DND-41 (cell line): ENCODE results near the gene DTYMK.

Experiments
- ATAC-seq: fragments of 200-7000 bp; cut with Tn5 transposase; 3 replicates; pipeline ENCODE4 v1.9.1; 2021; ENCODE audit warnings: low read depth; ENCODE audit not compliant: insufficient read depth
- DNase-seq: peaks from one replicate; pipeline ENCODE4 v3.0.0-alpha.2; 2020
- H2AFZ ChIP-seq: 2 replicates; pipeline ENCODE4 v1.6.0; 2012; ENCODE audit warnings: low read depth, low read length
- H3K27ac ChIP-seq: 2 replicates; pipeline ENCODE4 v1.5.1; 2012; ENCODE audit warnings: low read length, inconsistent platforms
- H3K27me3 ChIP-seq: fragments of 200-600 bp; sonication (generic); 2 replicates; pipeline ENCODE4 v1.6.0; 2012; ENCODE audit warnings: low read length, mild to moderate bottlenecking, inconsistent platforms; ENCODE audit not compliant: insufficient read depth, poor library complexity
- H3K36me3 ChIP-seq: 2 replicates; pipeline ENCODE4 v1.5.1; 2012; ENCODE audit warnings: low read length, inconsistent platforms; ENCODE audit not compliant: insufficient read depth
- H3K4me1 ChIP-seq: 2 replicates; pipeline ENCODE4 v1.5.1; 2012; ENCODE audit warnings: mild to moderate bottlenecking, low read length; ENCODE audit not compliant: insufficient read depth
- H3K4me2 ChIP-seq: 2 replicates; pipeline ENCODE4 v1.6.0; 2012; ENCODE audit warnings: mild to moderate bottlenecking, moderate library complexity, low read length, inconsistent platforms; ENCODE audit not compliant: insufficient read depth
- H3K4me3 ChIP-seq, 2 experiments: fragments of 200-600 bp in 1 of 2; shearing (Covaris generic) in 1 of 2; 2 replicates each; pipeline ENCODE4 v1.5.1; 2012 to 2016; ENCODE audit warnings: inconsistent platforms in 2 of 2, low read length in 2 of 2, mild to moderate bottlenecking in 2 of 2, low read depth in 1 of 2, moderate library complexity in 1 of 2
- H3K79me2 ChIP-seq: 2 replicates; pipeline ENCODE4 v1.6.0; 2012; ENCODE audit warnings: low read length, inconsistent platforms; ENCODE audit not compliant: insufficient read depth
- H3K9ac ChIP-seq: 2 replicates; pipeline ENCODE4 v1.6.0; 2012; ENCODE audit warnings: low read depth, mild to moderate bottlenecking, inconsistent platforms, low read length, moderate library complexity
- H3K9me3 ChIP-seq: 2 replicates; pipeline ENCODE4 v1.5.1; 2012; ENCODE audit warnings: low read length, moderate library complexity, mild to moderate bottlenecking, inconsistent platforms; ENCODE audit not compliant: insufficient read depth, severe bottlenecking
- H4K20me1 ChIP-seq: 2 replicates; pipeline ENCODE4 v1.6.0; 2012; ENCODE audit warnings: low read length; ENCODE audit not compliant: insufficient read depth
- CTCF ChIP-seq: IDR thresholded peaks from 2 replicates; pipeline ENCODE4 v1.5.1; 2012; ENCODE audit warnings: borderline replicate concordance, low read length, moderate library complexity, mild to moderate bottlenecking; ENCODE audit not compliant: poor library complexity, severe bottlenecking; ENCODE audit errors: extremely low read depth
- EZH2 ChIP-seq: IDR thresholded peaks from 3 replicates; pipeline ENCODE4 v1.6.1; 2012; ENCODE audit warnings: borderline replicate concordance, low read depth, mild to moderate bottlenecking, moderate library complexity, low read length, inconsistent platforms; ENCODE audit not compliant: severe bottlenecking

Gene DTYMK

GRCh38 chr2:241706537-241706936 is 19.9 kb upstream of the DTYMK start:
- TF ChIP-seq CTCF, result no peak
- TF ChIP-seq EZH2, result no peak
- peaks cover 30% of the 10 kb centered on the region for H3K79me2 ChIP-seq
- no peaks in the 10 kb centered on the region for H3K27me3 ChIP-seq
- no peak overlapping the region for H2AFZ ChIP-seq
- DNase-seq (no peak), ATAC-seq (no peak)
- peaks cover 9% of the 10 kb centered on the region for H3K4me1 ChIP-seq
- no peak overlapping the region for H3K4me3 ChIP-seq
- no peak overlapping the region for H3K27ac ChIP-seq
- peaks cover 68% of the 10 kb centered on the region for H3K36me3 ChIP-seq
- no peak overlapping the region for H3K9ac ChIP-seq
- no peak overlapping the region for H3K4me2 ChIP-seq
- peaks cover 14% of the 10 kb centered on the region for H4K20me1 ChIP-seq
- H3K9me3 ChIP-seq, result peaks cover 13% of the 10 kb centered on the region

- Histone ChIP-seq H3K27ac (peak overlapping the region; percentile 36), H2AFZ (0 out of 2 replicates have a peak overlapping the region, but pooled peaks have one; percentile 77), H4K20me1 (peaks cover 14% of the 10 kb centered on the region), H3K9me3 (peaks cover 13% of the 10 kb centered on the region), H3K79me2 (peaks cover 42% of the 10 kb centered on the region), H3K36me3 (peaks cover 41% of the 10 kb centered on the region), H3K4me3 (peak overlapping the region; percentile 69 to 78; a peak in 3 of 4 replicates), H3K27me3 (no peaks in the 10 kb centered on the region), H3K9ac (peak overlapping the region; percentile 99), H3K4me1 (peaks cover 19% of the 10 kb centered on the region), H3K4me2 (peak overlapping the region; percentile 88)
- DNase-seq (no peak), ATAC-seq (no peak)
- TF ChIP-seq EZH2 (no peak), CTCF (no peak)
Measured at GRCh38 chr2:241703032-241703604, 16.5 kb upstream of the DTYMK start.

- Histone ChIP-seq H3K79me2 (peaks cover 42% of the 10 kb centered on the region), H3K4me3 (peak overlapping the region; percentile 78 to 96), H3K9ac (peak overlapping the region; percentile 99), H3K36me3 (peaks cover 35% of the 10 kb centered on the region), H3K4me2 (peak overlapping the region; percentile 88), H3K27ac (peak overlapping the region; percentile 81), H3K27me3 (no peaks in the 10 kb centered on the region), H2AFZ (peak overlapping the region; percentile 77), H4K20me1 (peaks cover 14% of the 10 kb centered on the region), H3K4me1 (peaks cover 19% of the 10 kb centered on the region), H3K9me3 (peaks cover 13% of the 10 kb centered on the region)
- peak; percentile 84 for DNase-seq
- TF ChIP-seq CTCF (peak; percentile 67), EZH2 (no peak)
- ATAC-seq, result peak; percentile 68
Measured at GRCh38 chr2:241702155-241703031, 15.8 kb upstream of the DTYMK start.
